NCI-H2107 (cell line): ENCODE measurements around the gene PUDP.
"Not testable (repeated sequence)": the region's sequence is repeated elsewhere in the genome, so short reads cannot be mapped to it uniquely, and the experiment has no call there.

Experiments used
- DNase-seq: peaks from one replicate; lab custom pipeline; 2025; lab: John Stamatoyannopoulos, UW

The PUDP gene

DNA sequence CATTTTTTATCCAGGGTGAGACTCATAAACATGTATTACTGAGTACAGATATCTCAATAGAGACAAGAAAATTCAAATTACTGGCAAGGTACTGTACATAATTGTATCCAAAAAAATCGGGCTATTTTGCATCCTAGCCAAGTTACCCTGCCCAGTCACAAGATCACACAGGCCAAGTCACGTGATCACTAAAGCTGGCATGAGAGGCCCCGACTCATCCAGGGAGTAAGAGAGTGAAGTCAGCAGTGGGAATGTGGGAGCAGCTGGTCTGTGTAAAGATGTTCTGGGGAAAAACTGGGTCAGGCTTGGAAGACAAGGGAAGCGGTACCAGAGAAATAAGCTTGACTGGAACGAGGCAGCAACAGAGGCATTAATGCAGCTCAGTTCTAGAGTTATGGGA, 119.7 kb downstream of the PUDP start:
- DNase-seq: no peak

- DNase-seq: no peak
Observed at GRCh38 chrX:7027071-7027470, 120.9 kb downstream of the PUDP start.

GRCh38 chrX:7026365-7026764, 121.6 kb downstream of the PUDP start:
- DNase-seq: not testable (repeated sequence)

DNA sequence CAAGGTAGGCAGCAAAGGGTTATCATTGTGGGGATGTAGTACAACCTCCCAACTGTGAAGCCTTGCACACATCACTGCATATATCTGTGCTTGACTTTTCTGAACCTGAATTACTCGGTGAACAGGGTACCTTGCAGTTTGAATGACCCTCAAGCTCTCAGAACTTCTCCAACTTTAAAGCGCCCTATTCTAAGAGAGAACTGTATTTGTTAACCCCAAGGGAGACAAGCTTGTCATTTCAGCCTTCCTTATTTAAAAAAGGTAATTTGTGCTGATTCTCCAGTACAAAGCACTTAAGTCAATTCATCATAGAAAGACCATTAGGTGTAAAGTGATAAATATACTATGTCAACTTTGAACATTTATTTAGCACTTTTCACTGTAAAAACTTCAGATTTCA, 122.5 kb downstream of the PUDP start:
- no peak for DNase-seq

DNA sequence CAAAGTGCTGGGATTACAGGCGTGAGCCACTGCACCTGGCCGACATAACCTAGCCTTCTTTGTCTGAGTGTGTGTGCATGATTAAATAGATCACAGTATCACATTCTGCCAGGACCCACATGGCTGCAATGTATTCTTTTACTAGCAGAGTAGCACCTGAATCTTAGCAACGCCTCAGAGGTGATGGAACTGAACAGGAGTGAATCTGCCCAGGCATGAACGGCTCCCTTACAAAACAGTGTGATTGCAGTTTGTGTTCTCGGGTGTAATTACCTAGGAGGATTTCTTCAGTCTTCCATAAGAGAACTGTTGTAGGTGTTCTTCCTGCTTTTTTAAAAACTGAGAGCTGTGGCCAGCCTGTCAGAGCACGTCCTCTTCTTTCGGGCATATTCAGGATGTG, 123.1 kb downstream of the PUDP start:
- no peak for DNase-seq

- DNase-seq: not testable (repeated sequence)
Observed at GRCh38 chrX:7022996-7023395, 125.0 kb downstream of the PUDP start.

DNA sequence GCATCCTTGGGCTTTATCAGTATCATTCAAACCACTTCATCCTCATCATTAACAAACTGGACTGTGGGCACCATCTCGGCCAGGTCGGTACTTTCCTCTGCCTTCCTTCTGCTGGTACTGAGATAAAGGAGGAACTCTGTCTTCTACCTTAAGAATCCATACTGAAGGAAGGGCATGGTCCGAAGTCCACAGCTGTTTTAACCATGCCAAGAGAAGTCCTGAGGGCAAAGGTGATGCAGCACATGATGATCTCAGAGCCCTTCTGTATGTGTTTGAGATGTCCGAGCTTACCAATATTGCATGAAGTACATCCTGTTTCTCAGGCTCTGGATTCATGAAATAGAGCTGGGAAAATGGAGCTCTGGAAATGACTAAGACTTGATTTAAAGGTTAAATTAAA, 126.0 kb downstream of the PUDP start:
- no peak for DNase-seq

DNA sequence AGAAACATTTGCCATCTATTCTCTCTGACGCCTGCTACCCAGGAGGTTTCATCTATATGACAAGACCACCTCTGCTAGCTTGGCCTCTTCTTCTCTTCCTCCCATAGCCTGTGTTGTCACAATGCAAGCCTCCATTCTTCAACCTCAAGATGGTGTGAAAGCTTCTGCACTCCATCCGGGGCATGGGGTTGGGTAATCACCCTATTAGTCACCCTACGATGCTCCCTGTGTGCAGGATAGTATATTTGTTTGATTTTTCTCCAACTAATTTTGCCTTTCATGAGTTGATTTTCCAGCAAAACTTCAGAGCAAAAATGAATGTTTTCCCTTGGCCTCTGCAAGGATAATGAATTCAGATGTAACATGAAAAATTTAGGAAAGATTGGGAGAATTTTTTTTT, 128.4 kb downstream of the PUDP start:
- no peak for DNase-seq

DNA sequence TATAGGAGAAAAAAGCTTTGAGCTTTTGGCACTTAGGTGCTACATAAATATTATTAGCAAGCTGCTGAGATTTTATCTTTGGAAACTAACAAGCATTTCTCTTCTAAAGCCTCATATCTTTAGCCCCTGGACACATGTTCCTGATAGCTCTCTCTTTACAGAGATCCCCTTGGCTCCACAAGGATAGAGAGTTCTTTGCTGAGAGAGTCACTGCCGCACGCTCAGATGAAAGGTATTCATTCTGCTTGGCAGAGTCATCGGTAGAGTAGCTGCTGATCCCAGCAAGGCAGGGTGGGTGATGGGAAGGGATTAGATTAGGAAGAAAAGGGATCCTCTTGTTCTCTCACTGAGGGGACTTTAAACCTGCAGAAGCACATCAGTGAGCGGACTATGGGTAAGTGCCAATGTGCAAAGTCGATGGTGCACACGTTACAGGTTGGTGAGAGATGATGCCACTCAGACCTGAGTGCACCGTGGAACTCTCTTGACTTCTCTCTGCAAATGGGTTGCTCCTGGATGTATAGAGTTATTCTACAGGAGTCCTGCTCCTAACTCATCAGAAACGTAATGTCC, 135.6 kb downstream of the PUDP start:
- DNase-seq: not testable (repeated sequence)

- DNase-seq: not testable (repeated sequence)
Observed at GRCh38 chrX:7010897-7011296, 137.1 kb downstream of the PUDP start.

DNA sequence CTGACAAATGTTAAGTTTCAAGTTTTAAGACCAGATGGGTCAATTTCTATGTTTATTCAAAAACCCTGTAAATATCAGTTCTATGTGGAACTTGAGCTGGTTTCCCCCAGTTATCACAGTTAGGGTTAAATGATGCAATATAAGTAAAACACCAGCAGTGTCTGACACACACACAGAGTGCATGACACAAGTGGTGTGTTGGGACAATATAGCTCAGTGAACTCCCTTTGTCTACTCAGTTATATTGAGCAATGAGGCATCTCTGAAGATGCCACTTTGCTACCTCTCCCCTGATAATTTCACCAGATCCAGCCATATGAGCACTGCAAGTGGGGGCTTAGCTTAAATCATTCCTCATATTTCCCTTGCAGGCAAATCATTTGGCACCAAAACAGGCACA, 140.6 kb downstream of the PUDP start:
- not testable (repeated sequence) for DNase-seq
